GM10248 (cell line): Measurements from ENCODE around the gene FKBP15.

ENCODE experiments used
- CTCF ChIA-PET: fragments of 300-600 bp; sonication (Branson Sonifier 250); formaldehyde crosslinking; extraction: SDS; loops from one replicate; lab custom pipeline; 2021; ENCODE audit warnings: antibody characterized with exemption; lab: Yijun Ruan, JAX
- POLR2A ChIA-PET: fragments of 350-650 bp; sonication (Branson Sonifier 250); formaldehyde crosslinking; extraction: SDS; loops from one replicate; lab custom pipeline; 2020; ENCODE audit warnings: antibody characterized with exemption; lab: Yijun Ruan, JAX
- DNase-seq: peaks from one replicate; pipeline ENCODE4 v3.0.0; 2012; ENCODE audit errors: extremely low spot score
- CTCF ChIP-seq: IDR thresholded peaks from 2 replicates; pipeline ENCODE4 v1.5.1; 2012; ENCODE audit warnings: mild to moderate bottlenecking, low read depth; ENCODE audit errors: extremely low read depth, missing control alignments, control extremely low read depth

FKBP15 gene

GRCh38 chr9:113247640-113248039 is 26.6 kb upstream of the FKBP15 start:
- TF ChIP-seq CTCF = no peak

GRCh38 chr9:113246928-113247327 is 25.9 kb upstream of the FKBP15 start:
- POLR2A ChIA-PET = no interaction called here
- no peak for DNase-seq
- CTCF ChIA-PET = interaction anchor here (1.6 to 2.3 kb wide), 3 partner anchors 10 to 28 kb away, joined by 4 to 7 read pairs (median 5); partner anchors contain the start of genes CDC26 and PRPF4
- TF ChIP-seq CTCF = no peak

More at GRCh38 chr9:113247640-113248039, 26.6 kb upstream of the FKBP15 start:
- DNase-seq = no peak
- ChIA-PET CTCF (interaction anchor here (2.3 kb wide), 1 partner anchor 27 kb away, joined by 7 read pairs; the partner anchor contains the start of genes CDC26 and PRPF4), POLR2A (no interaction called here)

- DNase-seq = no peak
- CTCF ChIA-PET = interaction anchor here (1.6 to 1.8 kb wide), 2 partner anchors 9 to 28 kb away, joined by 4 to 5 read pairs; no protein-coding TSS in a partner anchor
- no peak for TF ChIP-seq CTCF
- POLR2A ChIA-PET = no interaction called here
Measured at GRCh38 chr9:113245894-113246293, 24.8 kb upstream of the FKBP15 start.

GRCh38 chr9:113244556-113244955 is 23.5 kb upstream of the FKBP15 start:
- TF ChIP-seq CTCF = no peak
- ChIA-PET CTCF (interaction anchor here (1.1 kb wide), 1 partner anchor 10 kb away, joined by 4 read pairs; no protein-coding TSS in a partner anchor), POLR2A (no interaction called here)
- no peak for DNase-seq

- no peak for DNase-seq
- CTCF ChIA-PET = interaction anchor here (1.0 to 2.5 kb wide), 4 partner anchors 13 to 50 kb away, joined by 3 to 9 read pairs (median 4); no protein-coding TSS in a partner anchor
- POLR2A ChIA-PET = no interaction called here
- TF ChIP-seq CTCF = no peak
Measured at GRCh38 chr9:113241161-113241560, 20.1 kb upstream of the FKBP15 start.

- CTCF ChIA-PET = interaction anchor here (1.1 to 1.5 kb wide), 3 partner anchors 18 to 55 kb away, joined by 3 to 7 read pairs (median 3); partner anchors contain the start of genes CDC26, FKBP15, PRPF4 and SLC31A1
- no peak for TF ChIP-seq CTCF
- no peak for DNase-seq
- POLR2A ChIA-PET = no interaction called here
Measured at GRCh38 chr9:113238859-113239232, 17.8 kb upstream of the FKBP15 start.
